Measurements from ENCODE around the gene CFAP97.

DNA sequence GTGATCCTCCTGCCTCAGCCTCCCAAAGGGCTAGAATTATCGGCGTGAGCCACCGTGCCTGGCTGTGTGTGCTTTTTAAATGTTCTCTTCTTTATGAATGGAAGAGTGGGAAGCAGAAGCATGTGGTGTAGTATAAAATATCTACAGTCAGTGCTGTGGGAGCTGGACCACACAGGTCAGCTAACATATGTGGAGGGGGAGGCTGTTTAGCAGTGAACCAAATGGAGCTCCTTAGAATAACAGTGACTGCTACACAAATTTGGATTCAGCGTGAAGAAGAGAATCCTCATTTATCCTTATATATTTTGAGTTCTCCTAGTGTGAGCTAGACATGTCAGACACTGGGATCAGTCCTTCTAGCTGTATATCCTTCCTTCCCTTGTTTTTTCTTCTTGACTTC is 8.8 kb upstream of the CFAP97 start:
- no peak for TF ChIP-seq EZH2 (IDR thresholded peaks at IDR 0.05; ENCODE audit: low read length)
- TF ChIP-seq, protein P1, sequence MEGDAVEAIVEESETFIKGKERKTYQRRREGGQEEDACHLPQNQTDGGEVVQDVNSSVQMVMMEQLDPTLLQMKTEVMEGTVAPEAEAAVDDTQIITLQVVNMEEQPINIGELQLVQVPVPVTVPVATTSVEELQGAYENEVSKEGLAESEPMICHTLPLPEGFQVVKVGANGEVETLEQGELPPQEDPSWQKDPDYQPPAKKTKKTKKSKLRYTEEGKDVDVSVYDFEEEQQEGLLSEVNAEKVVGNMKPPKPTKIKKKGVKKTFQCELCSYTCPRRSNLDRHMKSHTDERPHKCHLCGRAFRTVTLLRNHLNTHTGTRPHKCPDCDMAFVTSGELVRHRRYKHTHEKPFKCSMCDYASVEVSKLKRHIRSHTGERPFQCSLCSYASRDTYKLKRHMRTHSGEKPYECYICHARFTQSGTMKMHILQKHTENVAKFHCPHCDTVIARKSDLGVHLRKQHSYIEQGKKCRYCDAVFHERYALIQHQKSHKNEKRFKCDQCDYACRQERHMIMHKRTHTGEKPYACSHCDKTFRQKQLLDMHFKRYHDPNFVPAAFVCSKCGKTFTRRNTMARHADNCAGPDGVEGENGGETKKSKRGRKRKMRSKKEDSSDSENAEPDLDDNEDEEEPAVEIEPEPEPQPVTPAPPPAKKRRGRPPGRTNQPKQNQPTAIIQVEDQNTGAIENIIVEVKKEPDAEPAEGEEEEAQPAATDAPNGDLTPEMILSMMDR (optimal IDR thresholded peaks at IDR 0.05 in 1 of 3, IDR thresholded peaks at IDR 0.05 in 1 of 3, conservative IDR thresholded peaks at IDR 0.05 in 1 of 3; ENCODE audit: extremely low read depth in 1 of 3, insufficient read depth in 2 of 3, low read length in 3 of 3), result no peak

Data from keratinocyte (primary cell).